DOHH2 (cell line): ENCODE results near the gene FNDC3B.

ENCODE experiments used
- CTCF ChIP-seq: fragments of 200-600 bp; sonication (generic); IDR thresholded peaks from one replicate; pipeline ENCODE4 v1.5.1; 2014; ENCODE audit warnings: antibody characterized with exemption, mild to moderate bottlenecking, low read depth, low read length; ENCODE audit not compliant: poor library complexity, severe bottlenecking
- EZH2phosphoT487 ChIP-seq: fragments of 200-600 bp; sonication (generic); IDR thresholded peaks from 2 replicates; pipeline ENCODE4 v1.6.1; 2017; ENCODE audit warnings: borderline replicate concordance, mild to moderate bottlenecking, antibody characterized with exemption, low read length, moderate library complexity, mixed read lengths

- TF ChIP-seq CTCF = no peak
- no peak for TF ChIP-seq EZH2phosphoT487
Observed at GRCh38 chr3:172303181-172303580, 263.8 kb downstream of the FNDC3B start.
